GM19467 (cell line): Measurements from ENCODE around the gene CEP192.

ENCODE experiments used
- ATAC-seq: cut with Tn5 transposase; IDR thresholded peaks from one replicate; pipeline ENCODE4 v1.9.1; 2021; ENCODE audit warnings: mild to moderate bottlenecking, moderate library complexity; ENCODE audit not compliant: unreplicated experiment

CEP192 gene

GRCh38 chr18:13138420-13139139 lies 147.4 kb downstream of the CEP192 start:
- no peak for ATAC-seq

GRCh38 chr18:13139885-13140450 lies 148.8 kb downstream of the CEP192 start:
- no peak for ATAC-seq

- ATAC-seq: no peak
Measured at GRCh38 chr18:13141209-13141608, 150.0 kb downstream of the CEP192 start.

- ATAC-seq: no peak
Measured at GRCh38 chr18:13145636-13146190, 154.6 kb downstream of the CEP192 start.

GRCh38 chr18:13147130-13147529 lies 156.0 kb downstream of the CEP192 start:
- no peak for ATAC-seq

- ATAC-seq: no peak
Measured at GRCh38 chr18:13151656-13152055, 160.5 kb downstream of the CEP192 start.

- no peak for ATAC-seq
Measured at GRCh38 chr18:13158428-13158827, 167.3 kb downstream of the CEP192 start.

GRCh38 chr18:13159579-13159978 lies 168.4 kb downstream of the CEP192 start:
- ATAC-seq: no peak

GRCh38 chr18:13161276-13161899 lies 170.2 kb downstream of the CEP192 start:
- ATAC-seq: no peak

- ATAC-seq: no peak
Measured at GRCh38 chr18:13163167-13163927, 172.2 kb downstream of the CEP192 start.

GRCh38 chr18:13164406-13164805 lies 173.2 kb downstream of the CEP192 start:
- ATAC-seq: no peak

- no peak for ATAC-seq
Measured at GRCh38 chr18:13165636-13166423, 174.7 kb downstream of the CEP192 start.

GRCh38 chr18:13173578-13174145 lies 182.5 kb downstream of the CEP192 start:
- ATAC-seq: no peak
